CD4-positive, alpha-beta T cell (primary cell): ENCODE results near the gene MANSC4. TPM values are rescaled to one million over a fixed set of nuclear protein-coding genes. Genes with fewer than 3 reads are reported as not detected.

Experiments used
- ATAC-seq: fragments of 200-7000 bp; cut with Tn5 transposase; one replicate; pipeline ENCODE4 v1.10.0; 2022; ENCODE audit warnings: mild to moderate bottlenecking; ENCODE audit not compliant: poor library complexity
- CTCF ChIA-PET: fragments of 350-600 bp; sonication (Branson Sonifier 250); formaldehyde crosslinking; loops from one replicate; lab custom pipeline; 2021; ENCODE audit warnings: antibody characterized with exemption, inconsistent platforms; lab: Charles Lee
- POLR2A ChIA-PET: fragments of 350-600 bp; sonication (Branson Sonifier 250); formaldehyde crosslinking; loops from one replicate; lab custom pipeline; 2021; ENCODE audit warnings: antibody characterized with exemption, inconsistent platforms; lab: Charles Lee
- DNase-seq, 14 experiments: peaks; one replicate each; pipeline ENCODE4 v3.0.0-alpha.2; 2013 to 2020; ENCODE audit warnings: mixed read lengths in 2 of 14
- H3K27ac ChIP-seq, 2 donors: one replicate each; pipeline versions ENCODE4 v1.5.1 to v1.7.0; 2013; ENCODE audit warnings: low read length in 2 of 2, low read depth in 1 of 2, mild to moderate bottlenecking in 1 of 2
- H3K27me3 ChIP-seq, 2 experiments: 1 replicate in 1 of 2; 2 replicates in 1 of 2; pipeline versions ENCODE4 v1.6.1 to v1.7.0; 2013; ENCODE audit warnings: low read length in 2 of 2, control low read depth in 1 of 2, mild to moderate bottlenecking in 1 of 2, moderate library complexity in 1 of 2; ENCODE audit not compliant: insufficient read depth in 2 of 2, control insufficient read depth in 1 of 2
- H3K36me3 ChIP-seq: one replicate; pipeline ENCODE4 v1.6.1; 2013; ENCODE audit warnings: low read length, control low read depth; ENCODE audit not compliant: insufficient read depth
- H3K4me1 ChIP-seq: one replicate; pipeline ENCODE4 v1.6.1; 2013; ENCODE audit warnings: low read length, control low read depth; ENCODE audit not compliant: insufficient read depth
- H3K4me3 ChIP-seq: one replicate; pipeline ENCODE4 v1.5.1; 2013; ENCODE audit warnings: mild to moderate bottlenecking, low read length, moderate library complexity
- H3K9me3 ChIP-seq, 2 experiments: 1 replicate in 1 of 2; 2 replicates in 1 of 2; pipeline versions ENCODE4 v1.6.1 to v1.7.0; 2013; ENCODE audit warnings: low read length in 2 of 2, mild to moderate bottlenecking in 2 of 2, control low read depth in 1 of 2, moderate library complexity in 1 of 2; ENCODE audit not compliant: control insufficient read depth in 1 of 2, insufficient read depth in 1 of 2
- H3K27ac Mint-ChIP-seq: one replicate; pipeline ENCODE4 v1.8.0; 2020; ENCODE audit warnings: mixed read lengths
- H3K27me3 Mint-ChIP-seq: one replicate; pipeline ENCODE4 v1.8.0; 2021; ENCODE audit warnings: mixed read lengths
- H3K36me3 Mint-ChIP-seq: one replicate; pipeline ENCODE4 v1.8.0; 2021; ENCODE audit warnings: low read depth, mixed read lengths
- H3K4me1 Mint-ChIP-seq: one replicate; pipeline ENCODE4 v1.8.0; 2021; ENCODE audit warnings: low read depth, mixed read lengths
- H3K4me3 Mint-ChIP-seq: one replicate; pipeline ENCODE4 v1.8.0; 2020; ENCODE audit warnings: mild to moderate bottlenecking, mixed read lengths
- H3K9me3 Mint-ChIP-seq: one replicate; pipeline ENCODE4 v1.8.0; 2020; ENCODE audit warnings: mixed read lengths
- CTCF ChIP-seq: fragments of 200-600 bp; IDR thresholded peaks from one replicate; pipeline ENCODE4 v1.8.0; 2022; ENCODE audit warnings: antibody characterized with exemption, mild to moderate bottlenecking
- intact Hi-C, 2 experiments: fragments of 100-400 bp; cut with DNase I in 1 of 2; cut with micrococcal nuclease in 1 of 2; formaldehyde crosslinking; loops; one replicate each; pipeline versions ENCODE4 v1.15.1 to v1.9.0; 2023 to 2025; cut with DNase I, micrococcal nuclease
- total RNA-seq, 174 experiments: library from RNA in 2 of 174; stranded (reverse) in 2 of 174; gene quantifications; one replicate each; pipeline ENCODE4 v1.2.3 and lab custom pipeline; 2021 to 2026

The MANSC4 gene
- total RNA-seq, 2 experiments from 2014 or later, result not detected

DNA sequence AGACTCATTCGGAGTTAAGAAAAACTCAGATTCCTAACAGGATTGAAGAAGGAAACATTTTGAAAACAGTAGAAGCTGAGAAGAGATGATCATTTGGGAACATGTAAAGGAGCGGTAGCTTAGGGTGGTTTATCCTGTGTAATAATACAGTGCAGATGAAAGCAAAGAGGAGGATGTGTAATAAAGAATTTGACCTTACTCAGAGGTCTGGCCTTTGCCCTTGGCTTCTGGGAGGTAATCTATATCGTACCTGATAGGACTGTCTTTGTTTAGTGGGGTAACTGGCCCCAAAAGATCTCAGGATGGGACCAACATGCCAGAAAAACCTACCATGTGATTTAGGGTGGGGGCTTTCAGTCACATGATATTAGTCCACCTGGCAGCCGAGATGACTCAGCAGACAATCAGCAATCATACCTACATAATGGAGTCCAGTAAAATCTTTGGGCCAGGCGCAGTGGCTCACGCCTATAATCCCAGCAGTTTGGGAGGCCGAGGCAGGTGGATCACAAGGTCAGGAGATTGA, 23.3 kb downstream of the MANSC4 start:
- peaks cover 38% of the 10 kb centered on the region for H3K36me3 Mint-ChIP-seq
- H3K27me3 ChIP-seq, result no peaks in the 10 kb centered on the region
- intact Hi-C loops, result no loop called here
- H3K4me1 ChIP-seq, result no peaks in the 10 kb centered on the region
- no peak overlapping the region for H3K27ac ChIP-seq
- H3K9me3 ChIP-seq, result no peaks in the 10 kb centered on the region
- no peak for DNase-seq
- no peak overlapping the region for H3K4me3 ChIP-seq
- no peak overlapping the region for H3K27ac Mint-ChIP-seq
- no peaks in the 10 kb centered on the region for H3K4me1 Mint-ChIP-seq
- TF ChIP-seq CTCF, result no peak
- no peak overlapping the region for H3K4me3 Mint-ChIP-seq
- no peaks in the 10 kb centered on the region for H3K27me3 Mint-ChIP-seq
- no peaks in the 10 kb centered on the region for H3K9me3 Mint-ChIP-seq
- ChIA-PET CTCF (interaction anchor here (0.6 to 1.2 kb wide), 2 partner anchors 18 to 291 kb away, joined by 3 read pairs; no protein-coding TSS in a partner anchor), POLR2A (no interaction called here)
- peaks cover 11% of the 10 kb centered on the region for H3K36me3 ChIP-seq
- ATAC-seq, result no peak

- H3K9me3 Mint-ChIP-seq, result no peaks in the 10 kb centered on the region
- ChIA-PET POLR2A (no interaction called here), CTCF (interaction anchor here (1.2 kb wide), 1 partner anchor 66 kb away, joined by 3 read pairs; no protein-coding TSS in a partner anchor)
- peaks cover 34% of the 10 kb centered on the region for H3K36me3 Mint-ChIP-seq
- DNase-seq (no peak), ATAC-seq (no peak)
- Histone ChIP-seq H3K27me3 (no peaks in the 10 kb centered on the region), H3K4me1 (no peaks in the 10 kb centered on the region), H3K9me3 (no peaks in the 10 kb centered on the region), H3K4me3 (no peak overlapping the region), H3K36me3 (peaks cover 12% of the 10 kb centered on the region), H3K27ac (no peak overlapping the region)
- no peak for TF ChIP-seq CTCF
- no peak overlapping the region for H3K4me3 Mint-ChIP-seq
- H3K4me1 Mint-ChIP-seq, result no peaks in the 10 kb centered on the region
- no peak overlapping the region for H3K27ac Mint-ChIP-seq
- intact Hi-C loops, result no loop called here
- H3K27me3 Mint-ChIP-seq, result no peaks in the 10 kb centered on the region
Measured at GRCh38 chr12:27754795-27755194, 25.2 kb downstream of the MANSC4 start.

DNA sequence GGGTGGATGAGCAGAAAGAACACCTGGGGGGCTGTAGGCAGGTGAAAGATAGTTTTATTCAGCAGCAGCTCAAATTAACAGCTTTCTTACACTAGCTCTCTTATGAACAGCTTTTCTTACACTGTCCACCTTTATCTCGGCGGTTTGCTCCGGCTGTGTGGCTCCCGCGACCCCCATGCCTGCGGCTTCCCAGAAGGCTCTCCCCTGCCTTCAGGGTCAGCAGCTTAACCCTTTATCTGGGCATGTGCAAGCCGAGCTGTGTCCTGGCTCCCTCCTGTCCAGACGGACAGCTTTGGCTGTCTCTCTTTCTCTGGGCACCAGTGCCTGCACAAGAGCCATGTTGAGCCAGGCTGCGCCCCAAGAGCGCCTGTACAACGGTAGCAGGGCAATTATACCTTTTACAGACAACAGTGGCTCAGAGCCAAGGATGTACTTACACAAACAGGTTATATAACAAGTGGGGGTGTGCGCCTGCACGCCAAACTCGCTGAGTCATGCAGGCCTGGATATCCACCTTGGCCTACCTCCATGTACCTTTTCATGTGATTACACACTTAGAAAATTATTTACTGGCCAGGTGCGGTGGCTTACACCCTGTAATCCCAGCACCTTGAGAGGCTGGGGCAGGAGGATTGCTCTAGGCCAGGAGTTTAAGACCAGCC, 28.5 kb downstream of the MANSC4 start:
- H3K36me3 Mint-ChIP-seq, result peaks cover 50% of the 10 kb centered on the region
- no peak overlapping the region for H3K27ac ChIP-seq
- TF ChIP-seq CTCF, result no peak
- H3K9me3 Mint-ChIP-seq, result no peaks in the 10 kb centered on the region
- ATAC-seq, result no peak
- H3K27me3 Mint-ChIP-seq, result no peaks in the 10 kb centered on the region
- intact Hi-C loops, result no loop called here
- ChIA-PET CTCF (no interaction called here), POLR2A (no interaction called here)
- peaks cover 18% of the 10 kb centered on the region for H3K36me3 ChIP-seq
- H3K9me3 ChIP-seq, result no peaks in the 10 kb centered on the region
- no peak overlapping the region for H3K4me3 ChIP-seq
- H3K27ac Mint-ChIP-seq, result no peak overlapping the region
- no peaks in the 10 kb centered on the region for H3K4me1 Mint-ChIP-seq
- H3K4me3 Mint-ChIP-seq, result no peak overlapping the region
- no peaks in the 10 kb centered on the region for H3K4me1 ChIP-seq
- DNase-seq, result no peak
- H3K27me3 ChIP-seq, result no peaks in the 10 kb centered on the region
